Measurements from ENCODE around the gene HMX3. TPM values are rescaled to one million over a fixed set of nuclear protein-coding genes. Genes with fewer than 3 reads are reported as not detected.

The HMX3 gene
- total and polyA plus RNA-seq, 5 donors from 2014 or later = not detected

GRCh38 chr10:123156078-123156477 lies 20.3 kb downstream of the HMX3 start:
- DNase-seq (no peak), ATAC-seq (ENCODE audit: low read depth in 2 of 2) (no peak)
- no peaks in the 10 kb centered on the region for H3K9me3 ChIP-seq (ENCODE audit: control insufficient read depth in 2 of 2, low read length in 2 of 2)
- no peak overlapping the region for H3K27ac ChIP-seq (ENCODE audit: insufficient read depth, low read length, poor library complexity, severe bottlenecking)
- H3K9me3 Mint-ChIP-seq = no peaks in the 10 kb centered on the region
- H3K4me3 ChIP-seq (ENCODE audit: low read depth, low read length) = peak overlapping the region; percentile 90
- H3K36me3 ChIP-seq (ENCODE audit: control insufficient read depth, insufficient read depth, low read length) = peaks cover 31% of the 10 kb centered on the region
- H3K4me3 Mint-ChIP-seq = peak overlapping the region; percentile 95 to 100 (median 100)
- H3K4me1 Mint-ChIP-seq = peaks cover 42 to 91% (median 61%) of the 10 kb centered on the region in 4 donors
- peaks cover 21% of the 10 kb centered on the region for H3K27me3 Mint-ChIP-seq
- peak overlapping the region; percentile 52 to 62 (median 57) for H3K27ac Mint-ChIP-seq
- H3K36me3 Mint-ChIP-seq = peaks cover 27% of the 10 kb centered on the region
- peaks cover 72% of the 10 kb centered on the region for H3K4me1 ChIP-seq (ENCODE audit: control insufficient read depth, insufficient read depth, low read length, poor library complexity, severe bottlenecking)
- H3K27me3 ChIP-seq (ENCODE audit: control insufficient read depth, insufficient read depth, low read length) = peaks cover 4% of the 10 kb centered on the region

GRCh38 chr10:123157210-123157609 lies 21.4 kb downstream of the HMX3 start:
- Mint-ChIP-seq H3K4me1 (peaks cover 47 to 90% (median 66%) of the 10 kb centered on the region in 4 donors), H3K9me3 (no peaks in the 10 kb centered on the region), H3K4me3 (peak overlapping the region; percentile 95 to 100 (median 100)), H3K36me3 (peaks cover 35% of the 10 kb centered on the region), H3K27ac (peak overlapping the region in 1 of 3 donors; percentile 18), H3K27me3 (peaks cover 10% of the 10 kb centered on the region)
- no peaks in the 10 kb centered on the region for H3K9me3 ChIP-seq (ENCODE audit: control insufficient read depth in 2 of 2, low read length in 2 of 2)
- peaks cover 37% of the 10 kb centered on the region for H3K36me3 ChIP-seq (ENCODE audit: control insufficient read depth, insufficient read depth, low read length)
- H3K27me3 ChIP-seq (ENCODE audit: control insufficient read depth, insufficient read depth, low read length) = no peaks in the 10 kb centered on the region
- DNase-seq (no peak), ATAC-seq (ENCODE audit: low read depth in 2 of 2) (no peak)
- H3K27ac ChIP-seq (ENCODE audit: insufficient read depth, low read length, poor library complexity, severe bottlenecking) = no peak overlapping the region
- peaks cover 78% of the 10 kb centered on the region for H3K4me1 ChIP-seq (ENCODE audit: control insufficient read depth, insufficient read depth, low read length, poor library complexity, severe bottlenecking)
- peak overlapping the region; percentile 71 for H3K4me3 ChIP-seq (ENCODE audit: low read depth, low read length)

GRCh38 chr10:123158682-123159081 lies 22.9 kb downstream of the HMX3 start:
- H3K4me1 ChIP-seq (ENCODE audit: control insufficient read depth, insufficient read depth, low read length, poor library complexity, severe bottlenecking) = peaks cover 75% of the 10 kb centered on the region

GRCh38 chr10:123160311-123160980 lies 24.7 kb downstream of the HMX3 start:
- H3K27me3 Mint-ChIP-seq = no peaks in the 10 kb centered on the region
- H3K27ac Mint-ChIP-seq = peak overlapping the region; percentile 85 to 89 (median 86)
- peak; percentile 99 for ATAC-seq (ENCODE audit: low read depth in 2 of 2)
- peak overlapping the region; percentile 55 to 88 (median 74) for H3K4me3 Mint-ChIP-seq
- Histone ChIP-seq H3K36me3 (ENCODE audit: control insufficient read depth, insufficient read depth, low read length) (peaks cover 70% of the 10 kb centered on the region), H3K9me3 (ENCODE audit: control insufficient read depth in 2 of 2, low read length in 2 of 2) (no peaks in the 10 kb centered on the region), H3K4me1 (ENCODE audit: control insufficient read depth, insufficient read depth, low read length, poor library complexity, severe bottlenecking) (peaks cover 64% of the 10 kb centered on the region), H3K27ac (ENCODE audit: insufficient read depth, low read length, poor library complexity, severe bottlenecking) (peak overlapping the region; percentile 70), H3K4me3 (ENCODE audit: low read depth, low read length) (peak overlapping the region; percentile 71), H3K27me3 (ENCODE audit: control insufficient read depth, insufficient read depth, low read length) (no peaks in the 10 kb centered on the region)
- H3K36me3 Mint-ChIP-seq = peaks cover 52% of the 10 kb centered on the region
- peak in 2 of 3 donors; percentile 76 to 88 for DNase-seq
- peaks cover 47 to 89% (median 59%) of the 10 kb centered on the region in 4 donors for H3K4me1 Mint-ChIP-seq
- no peaks in the 10 kb centered on the region for H3K9me3 Mint-ChIP-seq

More at GRCh38 chr10:123158682-123159081, 22.9 kb downstream of the HMX3 start:
- peaks cover 43% of the 10 kb centered on the region for H3K36me3 Mint-ChIP-seq
- peak overlapping the region; percentile 26 to 100 (median 84) for H3K4me3 Mint-ChIP-seq
- Histone ChIP-seq H3K4me3 (ENCODE audit: low read depth, low read length) (peak overlapping the region; percentile 71), H3K9me3 (ENCODE audit: control insufficient read depth in 2 of 2, low read length in 2 of 2) (no peaks in the 10 kb centered on the region), H3K27me3 (ENCODE audit: control insufficient read depth, insufficient read depth, low read length) (no peaks in the 10 kb centered on the region), H3K27ac (ENCODE audit: insufficient read depth, low read length, poor library complexity, severe bottlenecking) (peak overlapping the region; percentile 52), H3K36me3 (ENCODE audit: control insufficient read depth, insufficient read depth, low read length) (peaks cover 52% of the 10 kb centered on the region)
- DNase-seq (no peak), ATAC-seq (ENCODE audit: low read depth in 2 of 2) (no peak)
- H3K27me3 Mint-ChIP-seq = peaks cover 4% of the 10 kb centered on the region
- H3K27ac Mint-ChIP-seq = peak overlapping the region; percentile 11 to 85 (median 29)
- no peaks in the 10 kb centered on the region for H3K9me3 Mint-ChIP-seq
- peaks cover 47 to 88% (median 64%) of the 10 kb centered on the region in 4 donors for H3K4me1 Mint-ChIP-seq

DNA sequence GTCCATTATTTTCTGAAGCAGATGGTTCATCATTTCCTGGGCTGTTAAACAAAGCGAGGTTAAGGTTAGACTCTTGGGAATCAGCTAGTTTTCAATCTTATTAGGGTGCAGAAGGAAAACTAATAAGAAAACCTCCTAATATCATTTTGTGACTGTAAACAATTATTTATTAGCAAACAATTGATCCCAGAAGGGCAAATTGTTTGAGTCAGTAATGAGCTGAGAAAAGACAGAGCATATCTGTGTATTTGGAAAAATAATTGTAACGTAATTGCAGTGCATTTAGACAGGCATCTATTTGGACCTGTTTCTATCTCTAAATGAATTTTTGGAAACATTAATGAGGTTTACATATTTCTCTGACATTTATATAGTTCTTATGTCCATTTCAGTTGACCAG lies 28.5 kb downstream of the HMX3 start:
- H3K27ac ChIP-seq (ENCODE audit: insufficient read depth, low read length, poor library complexity, severe bottlenecking) = no peak overlapping the region
- H3K27me3 Mint-ChIP-seq = no peaks in the 10 kb centered on the region
- no peaks in the 10 kb centered on the region for H3K27me3 ChIP-seq (ENCODE audit: control insufficient read depth, insufficient read depth, low read length)
- no peaks in the 10 kb centered on the region for H3K9me3 ChIP-seq (ENCODE audit: control insufficient read depth in 2 of 2, low read length in 2 of 2)
- ATAC-seq (ENCODE audit: low read depth in 2 of 2) (no peak), DNase-seq (no peak)
- peaks cover 45% of the 10 kb centered on the region for H3K36me3 Mint-ChIP-seq
- H3K4me3 Mint-ChIP-seq = no peak overlapping the region
- H3K4me1 ChIP-seq (ENCODE audit: control insufficient read depth, insufficient read depth, low read length, poor library complexity, severe bottlenecking) = peaks cover 34% of the 10 kb centered on the region
- H3K9me3 Mint-ChIP-seq = no peaks in the 10 kb centered on the region
- no peak overlapping the region for H3K4me3 ChIP-seq (ENCODE audit: low read depth, low read length)
- peak overlapping the region in 2 of 3 donors; percentile 38 to 54 for H3K27ac Mint-ChIP-seq
- H3K36me3 ChIP-seq (ENCODE audit: control insufficient read depth, insufficient read depth, low read length) = peaks cover 72% of the 10 kb centered on the region
- peaks cover 29 to 69% (median 45%) of the 10 kb centered on the region in 4 donors for H3K4me1 Mint-ChIP-seq

GRCh38 chr10:123165445-123166072 lies 29.8 kb downstream of the HMX3 start:
- H3K9me3 Mint-ChIP-seq = no peaks in the 10 kb centered on the region

GRCh38 chr10:123166618-123167017 lies 30.8 kb downstream of the HMX3 start:
- no peaks in the 10 kb centered on the region for H3K9me3 Mint-ChIP-seq
- Histone ChIP-seq H3K27ac (ENCODE audit: insufficient read depth, low read length, poor library complexity, severe bottlenecking) (no peak overlapping the region), H3K9me3 (ENCODE audit: control insufficient read depth in 2 of 2, low read length in 2 of 2) (no peaks in the 10 kb centered on the region), H3K4me3 (ENCODE audit: low read depth, low read length) (no peak overlapping the region), H3K27me3 (ENCODE audit: control insufficient read depth, insufficient read depth, low read length) (no peaks in the 10 kb centered on the region), H3K4me1 (ENCODE audit: control insufficient read depth, insufficient read depth, low read length, poor library complexity, severe bottlenecking) (peaks cover 11% of the 10 kb centered on the region), H3K36me3 (ENCODE audit: control insufficient read depth, insufficient read depth, low read length) (peaks cover 79% of the 10 kb centered on the region)
- no peak for DNase-seq
- H3K36me3 Mint-ChIP-seq = peaks cover 48% of the 10 kb centered on the region
- H3K27me3 Mint-ChIP-seq = no peaks in the 10 kb centered on the region
- H3K4me1 Mint-ChIP-seq = peaks cover 12 to 48% (median 29%) of the 10 kb centered on the region in 4 donors
- peak overlapping the region in 1 of 4 donors; percentile 88 for H3K4me3 Mint-ChIP-seq
- peak overlapping the region; percentile 37 to 78 (median 65) for H3K27ac Mint-ChIP-seq
- no peak for ATAC-seq (ENCODE audit: low read depth in 2 of 2)

More at GRCh38 chr10:123165445-123166072, 29.8 kb downstream of the HMX3 start:
- Mint-ChIP-seq H3K4me3 (peak overlapping the region in 1 of 4 donors; percentile 21), H3K36me3 (peaks cover 51% of the 10 kb centered on the region), H3K27ac (peak overlapping the region in 2 of 3 donors; percentile 62 to 67), H3K4me1 (peaks cover 17 to 57% (median 34%) of the 10 kb centered on the region in 4 donors), H3K27me3 (no peaks in the 10 kb centered on the region)
- DNase-seq = no peak
- Histone ChIP-seq H3K4me1 (ENCODE audit: control insufficient read depth, insufficient read depth, low read length, poor library complexity, severe bottlenecking) (peaks cover 22% of the 10 kb centered on the region), H3K36me3 (ENCODE audit: control insufficient read depth, insufficient read depth, low read length) (peaks cover 77% of the 10 kb centered on the region), H3K27ac (ENCODE audit: insufficient read depth, low read length, poor library complexity, severe bottlenecking) (no peak overlapping the region), H3K9me3 (ENCODE audit: control insufficient read depth in 2 of 2, low read length in 2 of 2) (no peaks in the 10 kb centered on the region), H3K27me3 (ENCODE audit: control insufficient read depth, insufficient read depth, low read length) (no peaks in the 10 kb centered on the region), H3K4me3 (ENCODE audit: low read depth, low read length) (no peak overlapping the region)
- no peak for ATAC-seq (ENCODE audit: low read depth in 2 of 2)

All from CD4-positive, CD25-positive, alpha-beta regulatory T cell (primary cell).